ENCODE data around the gene HELT.
A peak's percentile ranks its signal among the peaks of the same experiment; 100 is the strongest.
"Not testable (repeated sequence)": the region's sequence is repeated elsewhere in the genome, so short reads cannot be mapped to it uniquely, and the experiment has no call there.

Gene HELT

DNA sequence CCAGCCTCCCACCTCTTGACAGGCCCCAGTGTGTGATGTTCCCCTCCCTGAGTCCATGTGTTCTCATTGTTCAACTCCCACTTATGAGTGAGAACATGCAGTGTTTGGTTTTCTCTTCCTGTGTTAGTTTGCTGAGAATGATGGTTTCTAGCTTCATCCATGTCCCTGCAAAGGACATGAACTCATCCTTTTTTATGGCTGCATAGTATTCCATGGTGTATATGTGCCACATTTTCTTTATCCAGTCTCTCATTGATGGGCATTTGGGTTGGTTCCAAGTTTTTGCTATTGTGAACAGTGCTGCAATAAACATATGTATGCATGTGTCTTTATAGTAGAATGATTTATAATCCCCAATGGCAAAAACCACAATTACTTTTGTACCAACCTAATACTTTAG is 20.6 kb upstream of the HELT start:
- H3K4me3 ChIP-seq (ENCODE audit: low read length); DNase-seq (ENCODE audit: low read depth, low spot score): not testable (repeated sequence)

DNA sequence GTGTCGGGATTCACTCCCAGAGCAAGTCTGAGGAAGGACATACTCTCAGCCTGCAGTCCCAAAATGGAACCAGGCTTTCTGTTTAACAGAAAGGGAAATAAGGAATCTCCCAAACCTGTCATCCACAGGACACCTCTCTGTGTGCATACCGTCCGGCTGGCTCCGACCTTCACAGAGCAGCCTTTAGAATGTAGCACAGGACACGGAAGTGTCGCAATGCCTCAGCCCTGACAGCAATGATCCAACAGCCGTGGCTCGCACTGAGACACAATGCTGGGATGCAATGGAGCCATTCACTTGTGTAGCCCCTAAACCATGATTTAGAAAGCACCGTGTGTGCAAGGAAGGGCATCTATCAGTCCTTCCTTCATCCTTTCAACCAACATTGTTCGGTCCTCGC is 15.5 kb upstream of the HELT start:
- no peak for DNase-seq (ENCODE audit: low read depth, low spot score)
- no peak overlapping the region for H3K4me3 ChIP-seq (ENCODE audit: low read length)

DNA sequence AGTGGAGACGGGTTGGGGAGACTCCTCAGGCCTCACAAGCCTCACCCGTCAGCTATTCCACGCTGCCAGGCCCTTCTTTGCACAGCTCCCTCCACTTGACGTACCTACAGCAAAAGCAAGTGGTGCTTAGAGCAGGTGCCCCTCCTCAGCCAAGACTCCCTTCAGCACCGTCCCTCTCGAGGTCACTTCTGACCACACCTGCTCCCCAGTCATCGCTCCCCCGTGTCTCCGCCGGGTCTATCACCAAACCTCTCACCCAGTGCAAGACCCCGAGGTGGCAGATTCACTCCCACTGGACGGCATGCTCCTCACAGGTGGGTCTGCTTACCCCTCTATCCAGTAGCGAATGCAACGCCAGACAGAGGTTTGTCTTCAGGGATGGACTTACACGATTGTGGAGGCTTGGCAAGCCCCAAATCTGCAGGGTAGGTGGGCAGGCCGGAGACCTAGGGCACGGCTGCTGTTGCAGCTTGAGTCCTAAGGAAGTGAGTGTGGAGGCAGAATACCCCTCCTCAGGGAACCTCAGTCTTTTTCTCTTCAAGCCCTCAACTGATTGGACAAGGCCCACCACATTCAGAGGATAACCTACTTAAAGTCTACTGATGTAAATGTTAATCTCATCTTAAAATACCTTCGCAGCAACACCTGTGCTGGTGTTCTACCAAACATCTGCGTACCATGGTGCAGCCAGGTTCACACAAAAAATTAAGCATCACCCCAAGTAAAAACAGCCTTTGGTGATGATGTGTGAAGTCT is 14.5 kb upstream of the HELT start:
- no peak overlapping the region for H3K4me3 ChIP-seq (ENCODE audit: low read length)
- no peak for DNase-seq (ENCODE audit: low read depth, low spot score)

DNA sequence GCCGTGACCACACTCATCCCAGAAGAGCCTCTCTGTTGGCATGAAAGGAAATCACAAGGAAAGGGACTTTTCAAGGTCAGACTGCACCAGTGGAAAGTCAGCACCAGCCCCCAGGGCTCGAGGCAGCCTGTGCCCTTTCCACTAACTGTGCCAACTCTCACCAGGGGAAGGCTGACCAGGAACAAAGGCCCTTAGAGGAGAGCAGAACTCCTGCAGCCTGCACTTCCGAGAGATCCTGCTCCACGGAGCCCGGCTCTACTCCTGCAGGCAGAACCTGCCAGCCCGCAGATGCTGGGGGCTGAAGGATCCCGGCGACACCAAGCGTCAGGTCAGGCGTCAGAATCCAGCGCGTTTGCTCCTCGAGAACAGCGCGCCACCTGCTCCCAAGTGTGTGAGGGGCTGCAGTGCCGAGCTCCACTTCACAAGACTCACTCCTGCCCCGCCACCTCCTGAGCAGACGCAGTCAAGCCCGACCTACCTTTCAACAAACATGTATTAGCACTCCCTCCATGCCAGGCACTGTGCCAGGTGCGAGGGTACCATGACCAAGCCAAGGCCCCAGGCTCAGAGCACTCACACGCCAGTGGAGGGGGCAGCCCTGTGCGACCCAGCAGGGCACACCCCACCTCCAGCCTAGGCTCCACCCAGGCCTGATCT is 13.6 kb upstream of the HELT start:
- H3K4me3 ChIP-seq (ENCODE audit: low read length), result peak overlapping the region; percentile 23
- peak; percentile 2 for DNase-seq (ENCODE audit: low read depth, low spot score)

DNA sequence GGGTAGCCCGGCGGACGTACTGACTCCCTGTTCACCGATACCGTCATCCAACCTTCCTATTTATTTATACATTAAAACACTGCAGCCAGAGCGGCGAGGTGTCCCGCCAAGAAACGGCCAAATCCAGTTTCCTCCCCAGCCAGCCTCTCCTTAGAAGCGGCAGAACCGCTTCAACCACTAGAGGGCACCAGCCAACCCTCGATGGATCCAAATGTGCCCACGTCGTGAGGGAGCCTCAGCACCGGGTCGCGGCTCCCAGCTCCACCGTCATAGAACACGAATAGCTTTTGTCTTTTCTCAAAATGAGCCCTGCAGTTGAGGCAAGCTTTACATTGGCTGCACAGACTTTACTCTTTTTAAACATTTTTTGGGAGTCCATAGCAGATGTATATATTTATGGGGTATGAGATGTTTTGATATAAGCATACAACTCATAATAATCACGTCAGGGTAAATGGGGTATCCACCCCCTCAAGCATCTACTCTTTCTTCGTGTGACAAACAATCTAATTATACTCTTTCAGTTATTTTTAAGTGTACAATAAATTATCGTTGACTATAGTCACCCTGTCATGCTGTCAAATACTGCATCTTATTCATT is 13.0 kb upstream of the HELT start:
- peak; percentile 54 for DNase-seq (ENCODE audit: low read depth, low spot score)
- peak overlapping the region; percentile 23 for H3K4me3 ChIP-seq (ENCODE audit: low read length)

DNA sequence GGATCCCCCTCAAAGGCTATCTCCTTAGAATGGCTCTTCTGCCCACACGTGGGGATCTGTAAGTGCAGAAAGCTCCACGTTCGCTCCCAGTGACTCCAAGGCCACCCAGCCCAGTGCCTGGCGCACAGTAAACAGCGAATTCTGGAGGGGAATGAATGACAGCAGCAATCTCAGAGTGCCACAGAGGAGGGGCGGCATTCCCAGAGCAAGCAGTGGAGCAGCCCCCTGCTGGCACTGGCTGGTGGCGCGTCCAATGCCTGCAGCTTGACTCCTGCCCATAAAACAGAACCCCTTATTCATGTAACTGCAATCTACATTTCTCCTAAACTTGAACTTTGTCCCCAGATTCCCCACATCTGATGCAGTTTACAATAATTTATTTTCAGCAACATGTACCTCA is 6.9 kb upstream of the HELT start:
- no peak overlapping the region for H3K4me3 ChIP-seq (ENCODE audit: low read length)
- peak; percentile 12 for DNase-seq (ENCODE audit: low read depth, low spot score)

DNA sequence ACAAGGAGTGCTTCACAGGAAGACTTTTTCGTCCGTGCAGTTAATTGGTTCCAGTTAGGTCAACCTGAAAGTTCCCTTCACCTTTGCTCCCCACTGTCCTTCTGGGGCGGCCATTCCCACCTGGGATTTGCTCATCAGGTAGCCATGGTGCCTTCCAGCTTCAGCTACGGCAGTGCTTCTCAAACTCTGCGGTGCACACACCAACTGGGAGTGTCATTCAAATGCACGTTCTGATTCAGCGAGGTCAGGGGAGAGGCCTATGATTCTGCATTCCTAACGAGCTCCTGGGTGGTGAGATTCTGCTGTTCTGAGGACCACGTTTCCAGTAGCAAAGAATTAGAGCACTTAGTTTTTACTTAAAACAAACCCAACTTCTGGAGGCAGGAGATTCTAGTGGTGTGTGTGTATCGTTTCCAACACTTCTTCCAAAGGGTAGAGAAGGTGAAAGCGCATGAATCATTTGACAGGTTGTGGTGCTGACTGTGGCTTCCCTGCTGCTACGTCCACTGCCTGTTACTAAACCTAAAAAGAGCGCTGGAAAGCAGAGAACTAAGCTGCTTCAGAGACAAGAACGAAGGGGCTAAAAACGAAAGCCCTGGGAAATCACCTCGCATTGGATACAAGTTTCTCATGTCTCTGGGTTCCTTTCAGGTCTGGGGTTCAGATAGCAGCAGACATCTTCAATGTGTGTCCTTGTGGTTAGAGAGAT is 4.7 kb upstream of the HELT start:
- no peak overlapping the region for H3K4me3 ChIP-seq (ENCODE audit: low read length)
- no peak for DNase-seq (ENCODE audit: low read depth, low spot score)

DNA sequence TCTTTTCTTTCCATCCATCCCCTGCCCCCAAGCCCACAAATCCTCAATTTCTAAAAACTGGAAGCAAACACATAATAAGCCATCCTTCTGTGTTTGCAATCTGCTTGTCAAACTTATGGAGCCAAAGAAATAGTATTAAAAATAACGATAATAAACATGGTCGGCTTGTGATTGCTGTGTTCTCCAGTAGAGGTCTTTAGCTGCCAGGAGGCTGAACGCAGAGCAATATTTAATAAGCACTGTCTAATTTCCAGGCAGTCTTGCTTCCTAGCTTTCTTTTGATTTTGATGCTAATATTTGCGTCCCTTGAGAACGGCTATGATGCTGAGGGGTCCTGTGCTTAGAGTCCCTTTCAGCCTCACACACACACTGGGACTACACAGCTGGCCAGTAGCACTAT is 3.2 kb upstream of the HELT start:
- no peak for DNase-seq (ENCODE audit: low read depth, low spot score)
- no peak overlapping the region for H3K4me3 ChIP-seq (ENCODE audit: low read length)

DNA sequence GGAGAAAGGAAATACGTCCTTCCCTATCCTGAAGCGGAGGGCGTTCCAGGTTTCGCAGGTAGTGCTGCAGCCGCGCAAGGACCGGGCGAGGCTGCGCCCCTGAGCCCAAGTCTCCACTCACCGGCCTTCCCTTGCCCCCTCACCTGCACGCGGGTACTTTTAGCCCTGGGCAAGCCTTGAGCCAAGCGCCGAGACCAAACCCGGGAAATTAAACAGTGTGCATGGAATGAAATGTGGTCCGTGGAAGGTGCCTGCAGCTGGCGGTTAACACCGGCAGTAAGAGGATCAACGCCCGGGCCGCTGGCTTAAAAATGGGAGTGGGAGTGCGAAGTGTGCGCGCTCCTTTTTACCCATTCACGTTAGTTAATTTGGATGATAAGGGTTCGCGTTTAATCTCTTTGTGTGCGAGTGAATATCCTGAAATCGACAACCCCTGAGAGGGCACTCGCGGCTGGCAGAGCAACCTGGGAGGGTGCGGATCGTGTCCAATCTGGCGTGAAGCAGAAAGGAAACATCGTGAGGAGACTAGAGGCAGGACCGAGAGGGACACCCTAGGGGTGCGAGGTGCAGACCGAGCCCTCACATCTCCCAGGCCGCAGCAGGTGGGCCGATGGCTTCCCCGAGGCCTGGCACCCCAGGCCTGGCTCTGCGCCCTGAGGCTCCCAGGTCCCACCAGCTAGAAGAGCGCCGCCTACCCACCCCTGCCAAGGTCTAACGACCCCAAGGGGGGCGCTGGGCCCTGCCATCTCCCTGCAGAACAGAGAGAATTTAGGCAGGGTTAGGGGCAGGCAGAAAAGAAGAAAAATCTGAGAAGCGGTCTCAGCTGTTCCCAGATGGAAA is 2.0 kb upstream of the HELT start:
- DNase-seq (ENCODE audit: low read depth, low spot score), result no peak
- no peak overlapping the region for H3K4me3 ChIP-seq (ENCODE audit: low read length)

DNA sequence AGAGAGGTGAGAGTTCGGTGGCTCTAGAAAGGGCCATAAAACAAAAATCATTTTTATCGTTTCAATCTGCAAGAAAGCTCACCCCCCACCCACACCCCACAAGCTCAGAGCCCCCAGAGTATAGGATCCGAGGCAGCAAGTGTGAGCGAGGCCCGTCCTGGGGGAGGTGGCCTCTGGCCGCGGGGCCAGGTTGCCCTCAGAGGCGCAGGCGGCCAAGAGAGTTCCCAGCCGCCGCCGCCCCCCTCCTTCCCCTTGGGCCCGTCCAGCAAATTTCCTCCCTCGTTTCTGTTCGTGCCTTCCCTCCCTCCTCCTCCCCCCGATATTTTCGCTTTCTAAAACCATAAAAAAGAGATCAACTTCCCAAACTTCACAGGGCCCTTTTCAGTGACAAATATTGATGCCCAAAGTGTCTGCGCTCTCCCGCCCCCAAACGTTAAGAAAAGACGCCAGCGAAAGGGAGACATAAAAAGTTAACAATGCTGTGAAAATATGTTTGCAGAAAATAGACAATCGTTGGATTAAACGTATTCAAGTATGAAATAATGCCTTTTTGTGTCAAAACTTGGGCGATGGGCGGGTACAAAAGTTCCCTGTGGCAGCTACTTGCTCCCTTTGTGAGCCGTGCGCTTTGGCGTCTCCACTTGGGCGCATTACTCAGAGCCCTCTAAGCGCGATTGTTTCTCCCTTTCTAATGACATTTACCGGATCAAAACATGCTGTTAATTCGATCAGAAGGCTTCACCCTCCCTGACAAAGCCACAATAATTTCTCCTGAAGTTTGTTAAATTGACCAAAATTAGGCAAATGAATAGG is 1.1 kb upstream of the HELT start:
- DNase-seq (ENCODE audit: low read depth, low spot score), result no peak
- no peak overlapping the region for H3K4me3 ChIP-seq (ENCODE audit: low read length)

DNA sequence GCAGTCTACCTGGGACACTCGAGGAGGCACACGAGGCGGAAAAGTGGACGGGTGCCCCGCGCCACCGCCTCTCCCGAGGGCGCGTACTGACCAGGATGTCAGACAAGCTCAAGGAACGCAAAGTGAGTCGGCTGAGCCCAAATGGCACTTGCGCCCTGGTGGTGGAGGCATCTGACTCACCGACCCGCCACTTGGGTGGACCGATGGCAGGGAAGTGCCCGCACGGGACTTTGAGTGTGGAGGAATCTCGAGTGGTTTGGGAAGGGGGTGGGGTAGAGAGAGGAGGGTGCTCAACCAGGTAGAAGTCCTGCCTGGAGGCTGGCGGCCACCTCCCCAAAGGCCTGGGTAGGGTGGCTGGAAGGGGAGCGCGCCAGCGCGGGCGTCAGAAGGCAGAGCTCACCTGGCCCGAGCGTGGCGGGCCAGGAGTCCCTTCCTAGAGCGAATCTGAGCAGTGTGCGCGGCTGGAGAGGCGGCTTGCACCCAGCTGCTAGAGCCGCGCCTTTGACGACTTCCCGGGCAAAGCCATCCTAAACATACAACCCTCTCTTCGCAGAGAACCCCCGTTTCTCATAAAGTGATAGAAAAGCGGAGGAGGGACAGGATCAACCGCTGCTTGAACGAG is 655 bp downstream of the HELT start:
- no peak overlapping the region for H3K4me3 ChIP-seq (ENCODE audit: low read length)
- DNase-seq (ENCODE audit: low read depth, low spot score), result no peak

DNA sequence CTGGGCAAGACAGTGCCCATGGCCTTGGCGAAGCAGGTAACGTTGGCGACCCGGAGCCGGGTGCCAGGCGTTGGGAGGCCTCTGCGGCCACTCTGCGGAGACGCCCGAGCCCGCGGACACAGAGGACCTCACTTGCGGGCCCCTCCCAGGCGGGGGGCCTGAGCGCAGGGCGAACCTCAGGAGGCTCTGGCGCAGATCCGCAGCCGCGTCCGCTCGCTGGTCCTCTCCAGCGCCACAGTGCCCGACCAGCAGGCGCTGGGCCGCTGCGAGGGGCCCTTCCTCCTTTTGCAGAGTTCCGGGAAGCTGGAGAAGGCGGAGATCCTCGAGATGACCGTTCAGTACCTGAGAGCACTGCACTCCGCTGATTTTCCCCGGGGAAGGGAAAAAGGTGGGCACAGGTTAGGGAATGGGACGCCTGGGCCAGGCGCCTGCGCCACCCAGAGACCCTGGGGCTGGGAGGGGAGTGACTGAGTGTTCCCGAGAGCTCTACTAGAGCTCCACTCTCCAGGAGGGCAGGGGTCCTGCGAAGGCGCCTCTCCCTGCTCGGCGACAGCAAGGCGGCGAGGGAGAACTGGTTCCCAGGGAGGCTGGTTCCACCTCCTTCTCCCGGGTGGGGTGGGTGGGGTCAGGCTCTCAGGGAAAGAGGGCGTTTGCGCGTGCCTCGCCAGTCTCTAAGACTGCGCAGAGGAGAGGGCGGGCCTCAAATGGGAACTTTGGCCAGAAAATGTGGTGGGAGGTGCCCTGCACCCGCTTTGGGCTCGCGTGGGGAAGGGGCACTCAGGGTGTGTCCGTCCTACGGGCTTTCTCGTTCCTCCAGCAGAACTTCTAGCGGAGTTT is 1.4 kb downstream of the HELT start:
- H3K4me3 ChIP-seq (ENCODE audit: low read length), result no peak overlapping the region
- DNase-seq (ENCODE audit: low read depth, low spot score), result no peak

DNA sequence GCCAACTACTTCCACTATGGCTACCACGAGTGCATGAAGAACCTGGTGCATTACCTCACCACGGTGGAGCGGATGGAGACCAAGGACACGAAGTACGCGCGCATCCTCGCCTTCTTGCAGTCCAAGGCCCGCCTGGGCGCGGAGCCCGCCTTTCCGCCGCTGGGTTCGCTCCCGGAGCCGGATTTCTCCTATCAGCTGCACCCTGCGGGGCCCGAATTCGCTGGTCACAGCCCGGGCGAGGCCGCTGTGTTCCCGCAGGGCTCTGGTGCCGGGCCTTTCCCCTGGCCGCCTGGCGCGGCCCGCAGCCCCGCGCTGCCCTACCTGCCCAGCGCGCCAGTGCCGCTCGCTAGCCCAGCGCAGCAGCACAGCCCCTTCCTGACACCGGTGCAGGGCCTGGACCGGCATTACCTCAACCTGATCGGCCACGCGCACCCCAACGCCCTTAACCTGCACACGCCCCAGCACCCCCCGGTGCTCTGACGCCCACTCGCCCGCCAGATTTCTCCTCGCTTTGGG is 2.1 kb downstream of the HELT start:
- no peak overlapping the region for H3K4me3 ChIP-seq (ENCODE audit: low read length)
- DNase-seq (ENCODE audit: low read depth, low spot score), result no peak

DNA sequence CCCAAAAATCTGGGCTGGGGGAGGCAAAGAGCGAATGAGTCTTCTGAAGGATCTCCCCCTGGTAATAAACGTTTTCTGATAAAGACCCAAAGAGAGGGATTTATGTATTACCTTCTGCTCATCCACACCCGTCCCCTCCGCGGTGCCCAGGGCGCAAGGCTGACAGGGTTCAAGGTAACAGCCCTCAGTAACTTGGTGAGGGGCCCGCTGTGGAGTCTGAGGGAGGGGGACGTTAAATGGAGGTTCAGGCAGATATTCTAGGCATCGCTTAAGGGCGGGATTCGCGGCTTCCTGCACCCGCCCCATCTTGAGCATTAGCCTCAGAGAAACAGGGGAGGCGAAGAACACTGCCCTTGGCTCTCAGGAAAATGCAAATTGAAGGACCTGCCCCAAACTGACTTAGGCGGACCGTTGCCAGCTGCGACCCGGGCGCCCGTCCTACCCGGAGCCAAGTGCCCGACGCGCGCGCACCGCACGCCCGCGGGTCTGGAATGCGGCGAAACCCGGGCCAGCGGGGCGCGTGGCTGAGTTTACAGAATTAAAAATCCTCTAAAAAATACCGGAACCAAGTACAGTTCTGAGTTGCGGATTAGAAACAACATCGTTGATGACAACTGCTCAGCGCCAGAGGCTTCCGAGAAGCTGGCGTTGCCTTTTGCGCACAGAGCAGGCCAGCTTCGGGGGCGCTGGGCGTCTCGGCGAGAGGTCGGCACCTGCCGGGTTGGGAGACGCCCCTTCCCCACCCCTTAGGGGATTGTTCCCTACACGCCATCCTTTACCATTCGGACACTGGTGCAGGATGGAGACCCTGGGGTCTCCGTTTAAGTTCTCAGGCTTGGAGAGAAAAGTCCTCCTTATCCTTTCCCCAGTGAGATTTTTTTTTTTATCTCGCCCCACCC is 2.8 kb downstream of the HELT start:
- DNase-seq (ENCODE audit: low read depth, low spot score), result no peak
- no peak overlapping the region for H3K4me3 ChIP-seq (ENCODE audit: low read length)

DNA sequence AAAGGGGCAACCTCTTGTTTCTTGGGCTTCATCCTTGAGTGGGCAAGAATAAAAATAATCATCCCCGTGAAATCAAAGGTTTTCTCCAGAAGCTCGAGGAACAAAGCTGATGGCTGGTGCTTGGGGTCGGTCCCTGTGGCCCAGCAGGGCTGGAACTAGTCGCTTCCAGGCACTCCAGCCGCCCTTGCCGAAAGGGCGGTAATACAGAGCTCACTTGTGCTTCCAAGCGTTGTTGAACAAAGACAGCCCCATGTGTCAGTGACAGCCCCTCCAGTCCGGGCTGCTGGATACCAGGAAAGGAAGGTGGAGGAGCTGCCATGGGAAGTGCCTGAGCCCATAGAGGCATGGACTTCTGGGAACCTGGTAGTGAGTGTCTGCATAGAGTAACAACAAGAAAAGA is 5.2 kb downstream of the HELT start:
- no peak overlapping the region for H3K4me3 ChIP-seq (ENCODE audit: low read length)
- DNase-seq (ENCODE audit: low read depth, low spot score), result no peak

DNA sequence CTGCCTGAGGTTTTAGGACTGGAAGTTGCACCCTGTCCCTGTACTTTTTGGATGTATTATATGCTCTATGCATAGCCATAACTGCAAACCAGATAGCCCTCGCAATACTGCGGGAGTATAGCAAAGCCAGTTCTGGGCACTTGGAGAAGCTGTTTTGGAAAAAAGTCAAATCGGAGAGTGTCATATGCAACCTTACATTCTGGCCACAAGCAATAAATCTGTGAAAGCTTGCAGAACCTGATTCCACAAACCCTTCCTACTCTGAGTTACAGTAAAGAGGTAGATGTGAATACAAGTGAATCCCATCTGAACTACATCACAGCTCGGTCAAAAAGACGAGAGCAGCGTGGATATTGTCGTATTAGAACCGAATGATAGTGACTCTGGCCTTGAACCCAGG is 10.3 kb downstream of the HELT start:
- no peak overlapping the region for H3K4me3 ChIP-seq (ENCODE audit: low read length)

More for the DNA sequence above, 10.3 kb downstream of the HELT start:
- no peak for DNase-seq (ENCODE audit: low read depth, low spot score)

All from Jurkat, Clone E6-1 (cell line).